Measurements from ENCODE around the gene SWSAP1. TPM values are rescaled to one million over a fixed set of nuclear protein-coding genes. Genes with fewer than 3 reads are reported as not detected.

Gene SWSAP1
- total RNA-seq, 2 donors from 2014 or later, result 1.9 to 2.2 TPM

GRCh38 chr19:11418549-11419506 is 44.4 kb downstream of the SWSAP1 start, which contains the start of gene RGL3:
TSS of gene RGL3 (minus strand) at chr19:11419314. CDS start at chr19:11419278, 36 bp downstream.
- no peaks in the 10 kb centered on the region for H3K9me3 Mint-ChIP-seq
- peaks cover 4 to 6% of the 10 kb centered on the region in 2 donors for H3K36me3 Mint-ChIP-seq
- no peak within 1 kb of the TSS for H3K27ac Mint-ChIP-seq
- ATAC-seq, result no peak
- no peak for DNase-seq (ENCODE audit: low spot score in 2 of 2)

GRCh38 chr19:11420429-11421370 is 46.2 kb downstream of the SWSAP1 start:
- Mint-ChIP-seq H3K36me3 (peaks cover 4 to 6% of the 10 kb centered on the region in 2 donors), H3K9me3 (no peaks in the 10 kb centered on the region), H3K27ac (no peak overlapping the region)
- DNase-seq (ENCODE audit: low spot score in 2 of 2), result no peak
- ATAC-seq, result peak in 1 of 2 donors; percentile 3

DNA sequence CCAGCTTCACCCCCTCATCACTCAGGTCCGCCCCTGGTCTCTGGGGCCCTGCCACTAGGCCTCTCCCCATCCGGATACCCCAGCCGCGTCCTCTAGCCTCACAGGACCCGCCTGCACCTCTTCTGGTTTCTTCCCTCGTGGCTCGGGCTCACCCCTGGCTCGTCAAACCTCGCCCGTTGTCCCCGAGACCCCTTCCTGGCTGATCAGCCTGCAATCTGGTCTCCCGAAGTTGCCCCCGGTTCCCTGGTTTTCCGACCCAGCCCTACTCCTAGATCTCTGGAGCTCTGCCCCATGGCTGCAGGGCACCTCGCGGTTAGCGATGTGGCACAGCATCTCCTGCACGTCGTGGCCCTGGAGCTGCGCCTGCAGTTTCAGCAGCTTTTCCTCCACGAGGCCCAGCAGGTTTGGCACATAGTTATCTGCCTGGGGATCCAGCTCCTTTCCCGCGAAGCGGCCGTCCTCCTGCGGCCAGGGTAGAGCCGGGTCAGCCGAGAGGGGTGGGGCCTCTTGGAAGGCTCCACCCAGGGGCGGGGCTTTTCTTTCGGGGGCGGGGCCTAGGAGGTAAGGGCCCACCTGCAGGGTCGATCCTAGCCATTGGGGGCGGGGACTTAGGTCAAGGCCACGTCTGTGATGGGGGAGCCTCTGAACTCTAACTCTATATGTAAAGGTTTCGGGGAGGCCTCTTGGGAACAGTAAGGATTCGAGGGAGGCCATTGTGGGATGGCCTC is 47.1 kb downstream of the SWSAP1 start:
- peak; percentile 40 to 74 for ATAC-seq
- peak in 1 of 2 donors; percentile 64 for DNase-seq (ENCODE audit: low spot score in 2 of 2)
- Mint-ChIP-seq H3K9me3 (no peaks in the 10 kb centered on the region), H3K27ac (no peak overlapping the region), H3K36me3 (peaks cover 4 to 6% of the 10 kb centered on the region in 2 donors)

- peak; percentile 78 to 97 for ATAC-seq
- no peak overlapping the region for H3K27ac Mint-ChIP-seq
- peak; percentile 72 to 85 for DNase-seq (ENCODE audit: low spot score in 2 of 2)
- H3K36me3 Mint-ChIP-seq, result peaks cover 4 to 6% of the 10 kb centered on the region in 2 donors
- no peaks in the 10 kb centered on the region for H3K9me3 Mint-ChIP-seq
Observed at GRCh38 chr19:11422163-11423065, 47.9 kb downstream of the SWSAP1 start.

DNA sequence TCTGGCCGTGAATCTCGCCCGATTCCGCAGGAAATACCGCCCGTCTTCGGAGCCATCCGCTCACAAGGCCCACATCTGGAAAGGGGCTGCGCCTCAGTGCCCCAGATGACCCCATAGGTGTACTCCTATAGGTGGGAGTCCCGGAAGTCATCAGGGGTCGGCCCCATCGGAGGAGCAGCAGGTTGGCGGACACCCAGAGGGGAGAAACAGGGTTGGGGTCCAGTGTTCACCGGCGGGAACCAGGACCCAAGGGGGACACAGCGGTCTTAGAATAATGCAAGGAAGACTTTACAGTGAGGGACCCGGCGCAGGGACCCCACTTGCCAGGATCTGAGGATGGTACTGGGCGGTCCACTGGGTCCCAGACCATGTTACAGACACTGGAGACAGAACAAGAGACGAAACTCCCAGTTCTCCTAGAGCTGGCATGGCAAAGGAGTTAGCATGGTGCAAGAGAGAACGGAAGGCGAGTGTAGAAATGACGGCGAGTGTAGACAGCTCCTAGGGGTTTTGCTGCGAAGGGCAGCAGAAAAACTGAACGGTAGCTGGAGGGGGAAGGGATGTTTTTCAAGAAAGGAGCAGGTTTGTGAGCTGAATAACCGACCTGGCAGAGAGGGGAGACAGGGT is 48.8 kb downstream of the SWSAP1 start:
- H3K27ac Mint-ChIP-seq, result no peak overlapping the region
- H3K36me3 Mint-ChIP-seq, result peaks cover 4 to 6% of the 10 kb centered on the region in 2 donors
- no peak for DNase-seq (ENCODE audit: low spot score in 2 of 2)
- no peak for ATAC-seq
- no peaks in the 10 kb centered on the region for H3K9me3 Mint-ChIP-seq

- H3K27ac Mint-ChIP-seq, result no peak overlapping the region
Observed at GRCh38 chr19:11423791-11424181, 49.3 kb downstream of the SWSAP1 start.

More at GRCh38 chr19:11423791-11424181, 49.3 kb downstream of the SWSAP1 start:
- no peaks in the 10 kb centered on the region for H3K9me3 Mint-ChIP-seq
- DNase-seq (ENCODE audit: low spot score in 2 of 2), result no peak
- no peak for ATAC-seq
- peaks cover 4 to 6% of the 10 kb centered on the region in 2 donors for H3K36me3 Mint-ChIP-seq

Other genes starting within 250 kb of the SWSAP1 start
- 10 to 100 TPM; 48.7 to 86.4 TPM for gene SPC24, start 218.9 kb upstream of the SWSAP1 start, total RNA-seq
- 1 to 10 TPM; 1.6 to 5.5 TPM for gene KANK2, start 177.1 kb upstream of the SWSAP1 start, total RNA-seq
- gene ANGPTL8, start 135.0 kb upstream of the SWSAP1 start, total RNA-seq, result not detected
- 10 to 100 TPM in 1 of 2 donors, 1 to 10 TPM in 1; 2.0 to 17.4 TPM for gene DOCK6, start 112.1 kb upstream of the SWSAP1 start, total RNA-seq
- not detected for gene TSPAN16, start 78.5 kb upstream of the SWSAP1 start, total RNA-seq
- gene RAB3D, start 35.0 kb upstream of the SWSAP1 start, total RNA-seq, result 10 to 100 TPM in 1 of 2 donors, 1 to 10 TPM in 1; 3.9 to 19.3 TPM
- 10 to 100 TPM; 29.9 to 36.4 TPM for gene TMEM205, start 28.4 kb upstream of the SWSAP1 start, total RNA-seq
- 10 to 100 TPM; 16.6 to 28.8 TPM for gene CCDC159, start 28.1 kb upstream of the SWSAP1 start, total RNA-seq
- 1 to 10 TPM; 4.4 to 7.9 TPM for gene PLPPR2, start 19.2 kb upstream of the SWSAP1 start, total RNA-seq
- 10 to 100 TPM in 1 of 2 donors, 1 to 10 TPM in 1; 7.9 to 14.1 TPM for gene EPOR, start 9.6 kb downstream of the SWSAP1 start, total RNA-seq
- gene RGL3, start 44.6 kb downstream of the SWSAP1 start, total RNA-seq, result not detected
- under 1 TPM; 0.30 to 0.95 TPM for gene ODAD3, start 60.5 kb downstream of the SWSAP1 start, total RNA-seq
- 100 to 1,000 TPM; 272 to 285 TPM for gene PRKCSH, start 61.0 kb downstream of the SWSAP1 start, total RNA-seq
- not detected for gene ELAVL3, start 106.4 kb downstream of the SWSAP1 start, total RNA-seq
- gene ZNF653, start 131.2 kb downstream of the SWSAP1 start, total RNA-seq, result 10 to 100 TPM; 10.3 to 20.3 TPM
- 10 to 100 TPM; 43.0 to 73.3 TPM for gene ECSIT, start 154.5 kb downstream of the SWSAP1 start, total RNA-seq
- not detected for gene CNN1, start 164.2 kb downstream of the SWSAP1 start, total RNA-seq
- 10 to 100 TPM; 43.1 to 64.1 TPM for gene ELOF1, start 184.6 kb downstream of the SWSAP1 start, total RNA-seq
- 10 to 100 TPM; 20.3 to 30.0 TPM for gene ACP5, start 203.0 kb downstream of the SWSAP1 start, total RNA-seq
- gene ZNF627, start 222.8 kb downstream of the SWSAP1 start, total RNA-seq, result 1 to 10 TPM; 5.8 to 6.7 TPM

Data from activated naive CD4-positive, alpha-beta T cell treated with anti-CD3 and anti-CD28 coated beads, Interleukin-2, amount 50 U/mL, for 72 hours (primary cell).